Right lobe of liver (tissue), 4 donors: ENCODE results near the gene NR1H4.

ENCODE experiments used
- POLR2A ChIP-seq: fragments of 450-650 bp; IDR thresholded peaks from one replicate; pipeline ENCODE4 v1.6.1; 2017; ENCODE audit warnings: antibody characterized with exemption, mild to moderate bottlenecking
- TF ChIP-seq, protein P1 (sequence below), 4 donors: fragments of 200-600 bp in 3 of 4; fragments of 450-650 bp in 1 of 4; IDR thresholded peaks; one replicate each; pipeline versions ENCODE4 v1.5.1 to v1.8.0; 2016 to 2022; ENCODE audit warnings: antibody characterized with exemption in 4 of 4, mild to moderate bottlenecking in 2 of 4
- donor health status: DM: no; HTN: no; CAD: no.
- donor health status: DM: no; HTN: no; CAD: no.
- donor health status: DM: no; HTN: yes; CAD: no.

DNA sequence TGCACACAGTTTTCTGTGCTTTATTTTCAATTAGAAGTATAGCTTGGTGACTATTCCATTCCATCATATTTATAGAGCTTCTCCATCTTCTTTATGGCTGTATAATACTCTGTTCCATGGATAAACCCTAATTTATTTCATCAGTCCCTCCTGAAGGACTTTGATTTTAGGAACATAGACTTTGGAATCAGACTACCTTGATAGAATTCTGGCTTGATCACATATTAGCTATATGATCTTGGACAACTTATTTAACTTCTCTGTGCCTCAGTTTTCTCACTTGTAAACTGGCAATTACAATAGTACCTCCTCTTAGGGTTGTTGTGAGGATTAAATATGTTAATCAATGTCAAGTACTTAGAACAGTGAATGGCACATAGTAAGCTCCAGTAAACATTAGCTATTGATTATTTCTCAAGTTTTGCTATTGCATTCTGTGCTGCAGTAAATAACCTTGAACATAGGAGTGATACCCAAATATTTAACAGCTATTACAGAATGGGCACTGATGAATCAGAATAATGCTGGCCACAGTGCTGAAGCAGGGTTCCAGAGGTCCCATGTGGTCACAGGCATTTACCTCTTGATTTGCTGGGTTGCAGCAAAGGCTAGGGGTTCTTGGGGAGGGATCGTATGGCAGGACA is 12.2 kb upstream of the NR1H4 start:
- TF ChIP-seq, protein P1, sequence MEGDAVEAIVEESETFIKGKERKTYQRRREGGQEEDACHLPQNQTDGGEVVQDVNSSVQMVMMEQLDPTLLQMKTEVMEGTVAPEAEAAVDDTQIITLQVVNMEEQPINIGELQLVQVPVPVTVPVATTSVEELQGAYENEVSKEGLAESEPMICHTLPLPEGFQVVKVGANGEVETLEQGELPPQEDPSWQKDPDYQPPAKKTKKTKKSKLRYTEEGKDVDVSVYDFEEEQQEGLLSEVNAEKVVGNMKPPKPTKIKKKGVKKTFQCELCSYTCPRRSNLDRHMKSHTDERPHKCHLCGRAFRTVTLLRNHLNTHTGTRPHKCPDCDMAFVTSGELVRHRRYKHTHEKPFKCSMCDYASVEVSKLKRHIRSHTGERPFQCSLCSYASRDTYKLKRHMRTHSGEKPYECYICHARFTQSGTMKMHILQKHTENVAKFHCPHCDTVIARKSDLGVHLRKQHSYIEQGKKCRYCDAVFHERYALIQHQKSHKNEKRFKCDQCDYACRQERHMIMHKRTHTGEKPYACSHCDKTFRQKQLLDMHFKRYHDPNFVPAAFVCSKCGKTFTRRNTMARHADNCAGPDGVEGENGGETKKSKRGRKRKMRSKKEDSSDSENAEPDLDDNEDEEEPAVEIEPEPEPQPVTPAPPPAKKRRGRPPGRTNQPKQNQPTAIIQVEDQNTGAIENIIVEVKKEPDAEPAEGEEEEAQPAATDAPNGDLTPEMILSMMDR (IDR thresholded peaks at IDR 0.05): no peak
- no peak for TF ChIP-seq POLR2A
